Activated T-cell treated with anti-CD3 and anti-CD28 coated beads, Interleukin-2, amount 50 U/mL, for 24 hours (primary cell): ENCODE measurements around the gene DNMT1.
A peak's percentile ranks its signal among the peaks of the same experiment; 100 is the strongest.

Experiments used
- DNase-seq: peaks from one replicate; pipeline ENCODE4 v3.0.0-alpha.2; 2020
- H3K27ac Mint-ChIP-seq: 2 replicates; pipeline ENCODE4 v1.8.0; 2020; ENCODE audit warnings: mild to moderate bottlenecking, mixed read lengths
- H3K27me3 Mint-ChIP-seq: 2 replicates; pipeline ENCODE4 v1.8.0; 2020; ENCODE audit warnings: mixed read lengths
- H3K36me3 Mint-ChIP-seq: 2 replicates; pipeline ENCODE4 v1.8.0; 2020; ENCODE audit warnings: low read depth, mixed read lengths
- H3K4me1 Mint-ChIP-seq: 2 replicates; pipeline ENCODE4 v1.8.0; 2020; ENCODE audit warnings: low read depth, mixed read lengths
- H3K4me3 Mint-ChIP-seq: 2 replicates; pipeline ENCODE4 v1.8.0; 2020; ENCODE audit warnings: mild to moderate bottlenecking, moderate library complexity, mixed read lengths
- H3K9me3 Mint-ChIP-seq: 2 replicates; pipeline ENCODE4 v1.8.0; 2020; ENCODE audit warnings: mixed read lengths

The DNMT1 gene

GRCh38 chr19:10113592-10113963 is 81.2 kb downstream of the DNMT1 start:
- Mint-ChIP-seq H3K36me3 (peaks cover 94% of the 10 kb centered on the region), H3K4me1 (peaks cover 74% of the 10 kb centered on the region), H3K4me3 (no peak overlapping the region), H3K9me3 (no peaks in the 10 kb centered on the region), H3K27me3 (no peaks in the 10 kb centered on the region), H3K27ac (peak overlapping the region; percentile 97)
- DNase-seq, result no peak

GRCh38 chr19:10112895-10113591 is 81.7 kb downstream of the DNMT1 start:
- Mint-ChIP-seq H3K4me1 (peaks cover 78% of the 10 kb centered on the region), H3K27me3 (no peaks in the 10 kb centered on the region), H3K9me3 (no peaks in the 10 kb centered on the region), H3K4me3 (peak overlapping the region; percentile 94), H3K27ac (peak overlapping the region; percentile 97), H3K36me3 (peaks cover 94% of the 10 kb centered on the region)
- peak; percentile 86 for DNase-seq

GRCh38 chr19:10112037-10112761 is 82.6 kb downstream of the DNMT1 start:
- peak; percentile 79 for DNase-seq
- Mint-ChIP-seq H3K9me3 (no peaks in the 10 kb centered on the region), H3K27me3 (no peaks in the 10 kb centered on the region), H3K4me3 (peak overlapping the region; percentile 94), H3K27ac (peak overlapping the region; percentile 97), H3K4me1 (peaks cover 81% of the 10 kb centered on the region), H3K36me3 (peaks cover 95% of the 10 kb centered on the region)

- Mint-ChIP-seq H3K4me1 (peaks cover 80% of the 10 kb centered on the region), H3K36me3 (peaks cover 95% of the 10 kb centered on the region), H3K4me3 (peak within 1 kb of the TSS; percentile 94), H3K9me3 (no peaks in the 10 kb centered on the region), H3K27me3 (no peaks in the 10 kb centered on the region), H3K27ac (peak within 1 kb of the TSS; percentile 97)
- peak; percentile 67 for DNase-seq
Observed at GRCh38 chr19:10111405-10111811, 83.3 kb downstream of the DNMT1 start, which contains the start of gene P2RY11. Gene P2RY11, plus strand, starts transcription at chr19:10111693. Its CDS starts 29 bp downstream, at chr19:10111722.

- Mint-ChIP-seq H3K4me3 (peak overlapping the region; percentile 94), H3K27ac (peak overlapping the region; percentile 97), H3K9me3 (no peaks in the 10 kb centered on the region), H3K27me3 (no peaks in the 10 kb centered on the region), H3K36me3 (peaks cover 93% of the 10 kb centered on the region), H3K4me1 (peaks cover 76% of the 10 kb centered on the region)
- no peak for DNase-seq
Observed at GRCh38 chr19:10110972-10111317, 83.8 kb downstream of the DNMT1 start.

GRCh38 chr19:10110076-10110971 is 84.4 kb downstream of the DNMT1 start:
- Mint-ChIP-seq H3K27ac (peak overlapping the region; percentile 89), H3K36me3 (peaks cover 89% of the 10 kb centered on the region), H3K27me3 (no peaks in the 10 kb centered on the region), H3K9me3 (no peaks in the 10 kb centered on the region), H3K4me3 (peak overlapping the region; percentile 94), H3K4me1 (peaks cover 77% of the 10 kb centered on the region)
- no peak for DNase-seq

GRCh38 chr19:10109528-10109927 is 85.2 kb downstream of the DNMT1 start:
- Mint-ChIP-seq H3K27me3 (no peaks in the 10 kb centered on the region), H3K4me1 (peaks cover 80% of the 10 kb centered on the region), H3K4me3 (peak overlapping the region; percentile 94), H3K36me3 (peaks cover 81% of the 10 kb centered on the region), H3K9me3 (no peaks in the 10 kb centered on the region), H3K27ac (peak overlapping the region; percentile 89)
- DNase-seq, result no peak

GRCh38 chr19:10107817-10108367 is 86.9 kb downstream of the DNMT1 start:
- no peak for DNase-seq
- Mint-ChIP-seq H3K9me3 (no peaks in the 10 kb centered on the region), H3K4me1 (peaks cover 79% of the 10 kb centered on the region), H3K36me3 (peaks cover 72% of the 10 kb centered on the region), H3K4me3 (peak overlapping the region; percentile 94), H3K27ac (peak overlapping the region; percentile 100), H3K27me3 (no peaks in the 10 kb centered on the region)

- no peaks in the 10 kb centered on the region for H3K9me3 Mint-ChIP-seq
- H3K36me3 Mint-ChIP-seq, result peaks cover 65% of the 10 kb centered on the region
- no peak for DNase-seq
- H3K4me1 Mint-ChIP-seq, result peaks cover 79% of the 10 kb centered on the region
- H3K27ac Mint-ChIP-seq, result peak overlapping the region; percentile 100
- peak overlapping the region; percentile 94 for H3K4me3 Mint-ChIP-seq
- no peaks in the 10 kb centered on the region for H3K27me3 Mint-ChIP-seq
Observed at GRCh38 chr19:10107254-10107653, 87.5 kb downstream of the DNMT1 start.

GRCh38 chr19:10106100-10106936 is 88.4 kb downstream of the DNMT1 start, which contains the start of gene PPAN:
Gene PPAN, plus strand, starts transcription at chr19:10106362. Its CDS starts 33 bp downstream, at chr19:10106395.
- peak within 1 kb of the TSS; percentile 100 for H3K27ac Mint-ChIP-seq
- DNase-seq, result peak; percentile 97
- H3K27me3 Mint-ChIP-seq, result no peaks in the 10 kb centered on the region
- H3K4me3 Mint-ChIP-seq, result peak within 1 kb of the TSS; percentile 94
- H3K9me3 Mint-ChIP-seq, result no peaks in the 10 kb centered on the region
- H3K36me3 Mint-ChIP-seq, result peaks cover 56% of the 10 kb centered on the region
- peaks cover 76% of the 10 kb centered on the region for H3K4me1 Mint-ChIP-seq

GRCh38 chr19:10105509-10106099 is 89.1 kb downstream of the DNMT1 start:
- DNase-seq, result no peak
- Mint-ChIP-seq H3K27ac (peak overlapping the region; percentile 100), H3K27me3 (no peaks in the 10 kb centered on the region), H3K4me1 (peaks cover 73% of the 10 kb centered on the region), H3K4me3 (peak overlapping the region; percentile 94), H3K9me3 (no peaks in the 10 kb centered on the region), H3K36me3 (peaks cover 49% of the 10 kb centered on the region)

GRCh38 chr19:10104665-10105508 is 89.9 kb downstream of the DNMT1 start:
- peak; percentile 79 for DNase-seq
- no peaks in the 10 kb centered on the region for H3K27me3 Mint-ChIP-seq
- H3K36me3 Mint-ChIP-seq, result peaks cover 44% of the 10 kb centered on the region

More at GRCh38 chr19:10104665-10105508, 89.9 kb downstream of the DNMT1 start:
- H3K4me1 Mint-ChIP-seq, result peaks cover 71% of the 10 kb centered on the region
- no peaks in the 10 kb centered on the region for H3K9me3 Mint-ChIP-seq
- peak overlapping the region; percentile 100 for H3K27ac Mint-ChIP-seq
- H3K4me3 Mint-ChIP-seq, result peak overlapping the region; percentile 94
